Mesothelial cell of epicardium (in vitro differentiated cells): Measurements from ENCODE around the gene CDR2. TPM values are rescaled to one million over a fixed set of nuclear protein-coding genes. Genes with fewer than 3 reads are reported as not detected.

Experiments
- DNase-seq, 2 experiments: peaks; one replicate each; pipeline ENCODE4 v3.0.0; 2021; ENCODE audit warnings: low spot score in 2 of 2; ENCODE audit not compliant: unreplicated experiment in 2 of 2
- H3K27ac Mint-ChIP-seq: 2 replicates; pipeline ENCODE4 v1.8.0; 2021; ENCODE audit warnings: mixed read lengths
- H3K27me3 Mint-ChIP-seq: 2 replicates; pipeline ENCODE4 v1.8.0; 2021; ENCODE audit warnings: low read depth, mixed read lengths
- H3K36me3 Mint-ChIP-seq: 2 replicates; pipeline ENCODE4 v1.8.0; 2021; ENCODE audit warnings: mixed read lengths
- H3K4me1 Mint-ChIP-seq: 2 replicates; pipeline ENCODE4 v1.8.0; 2021; ENCODE audit warnings: mixed read lengths
- H3K4me3 Mint-ChIP-seq: 2 replicates; pipeline ENCODE4 v1.8.0; 2021; ENCODE audit warnings: mild to moderate bottlenecking, moderate library complexity, mixed read lengths
- H3K9me3 Mint-ChIP-seq: 2 replicates; pipeline ENCODE4 v1.8.0; 2021; ENCODE audit warnings: mixed read lengths
- CTCF ChIP-seq: fragments of 200-600 bp; sonication (generic); IDR thresholded peaks from one replicate; pipeline ENCODE4 v1.5.0; 2021; ENCODE audit warnings: antibody characterized with exemption; ENCODE audit not compliant: unreplicated experiment
- total RNA-seq: library from RNA; stranded (reverse); gene quantifications from 3 replicates; pipeline ENCODE4 v1.2.1, GENCODE V29; 2021

The CDR2 gene
- total RNA-seq, 1 donor from 2014 or later, result 33.0 TPM

- H3K4me1 Mint-ChIP-seq, result peaks cover 26% of the 10 kb centered on the region
- H3K27ac Mint-ChIP-seq, result peak overlapping the region; percentile 91
- H3K36me3 Mint-ChIP-seq, result peaks cover 6% of the 10 kb centered on the region
- H3K27me3 Mint-ChIP-seq, result no peaks in the 10 kb centered on the region
- DNase-seq, result no peak
- H3K4me3 Mint-ChIP-seq, result peak overlapping the region; percentile 6
- peaks cover 6% of the 10 kb centered on the region for H3K9me3 Mint-ChIP-seq
- no peak for TF ChIP-seq CTCF
These were observed 12.6 kb upstream of the CDR2 start for GRCh38 chr16:22386976-22387375.

GRCh38 chr16:22385196-22385595 is 10.8 kb upstream of the CDR2 start:
- Mint-ChIP-seq H3K27me3 (no peaks in the 10 kb centered on the region), H3K36me3 (peaks cover 6% of the 10 kb centered on the region), H3K4me1 (peaks cover 30% of the 10 kb centered on the region), H3K27ac (peak overlapping the region; percentile 78), H3K9me3 (peaks cover 6% of the 10 kb centered on the region), H3K4me3 (no peak overlapping the region)
- DNase-seq, result no peak
- TF ChIP-seq CTCF, result no peak

DNA sequence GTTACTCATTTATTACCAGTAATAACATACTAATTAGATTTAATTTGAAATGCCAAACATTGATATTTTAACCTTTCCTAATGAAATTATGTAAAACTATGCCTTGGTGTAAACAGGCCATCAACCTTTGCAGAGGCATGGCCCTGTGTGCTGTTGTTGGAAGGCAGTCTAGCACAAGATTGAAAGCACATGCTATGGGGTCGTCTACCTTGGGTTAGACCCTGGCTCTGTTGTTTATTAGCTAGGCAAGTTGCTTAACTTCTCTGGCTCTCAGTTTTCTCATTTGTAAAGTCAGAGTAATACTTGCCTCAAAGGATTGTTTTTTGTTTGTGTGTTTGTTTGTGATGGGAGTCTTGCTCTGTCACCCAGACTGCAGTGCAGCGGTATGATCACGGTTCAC is 9.4 kb upstream of the CDR2 start:
- no peaks in the 10 kb centered on the region for H3K36me3 Mint-ChIP-seq
- peaks cover 30% of the 10 kb centered on the region for H3K4me1 Mint-ChIP-seq
- no peak overlapping the region for H3K27ac Mint-ChIP-seq
- no peak overlapping the region for H3K4me3 Mint-ChIP-seq
- no peak for TF ChIP-seq CTCF
- no peaks in the 10 kb centered on the region for H3K27me3 Mint-ChIP-seq
- no peaks in the 10 kb centered on the region for H3K9me3 Mint-ChIP-seq
- DNase-seq, result no peak

DNA sequence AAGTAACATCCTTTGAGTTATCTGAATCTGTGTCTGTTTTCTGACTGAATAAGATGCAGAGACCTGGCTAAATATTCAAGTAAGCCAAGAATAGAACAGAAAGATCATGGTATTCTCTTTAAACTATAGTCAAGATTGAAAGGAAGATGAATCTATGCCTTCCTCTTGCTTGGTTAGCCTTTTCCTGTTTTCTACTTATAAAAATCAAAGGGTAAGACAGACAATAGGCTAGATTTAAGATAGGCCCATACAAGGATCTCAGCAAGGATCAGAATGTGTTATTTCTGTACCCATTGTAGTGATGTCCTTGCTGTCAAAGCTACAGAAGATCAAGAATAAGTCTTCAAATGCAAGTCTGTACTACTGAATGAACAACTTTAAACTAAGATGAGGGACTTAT is 7.0 kb upstream of the CDR2 start:
- no peak for TF ChIP-seq CTCF
- DNase-seq, result no peak
- no peaks in the 10 kb centered on the region for H3K36me3 Mint-ChIP-seq
- H3K27me3 Mint-ChIP-seq, result no peaks in the 10 kb centered on the region
- H3K27ac Mint-ChIP-seq, result no peak overlapping the region
- H3K4me1 Mint-ChIP-seq, result peaks cover 14% of the 10 kb centered on the region
- no peaks in the 10 kb centered on the region for H3K9me3 Mint-ChIP-seq
- H3K4me3 Mint-ChIP-seq, result no peak overlapping the region

DNA sequence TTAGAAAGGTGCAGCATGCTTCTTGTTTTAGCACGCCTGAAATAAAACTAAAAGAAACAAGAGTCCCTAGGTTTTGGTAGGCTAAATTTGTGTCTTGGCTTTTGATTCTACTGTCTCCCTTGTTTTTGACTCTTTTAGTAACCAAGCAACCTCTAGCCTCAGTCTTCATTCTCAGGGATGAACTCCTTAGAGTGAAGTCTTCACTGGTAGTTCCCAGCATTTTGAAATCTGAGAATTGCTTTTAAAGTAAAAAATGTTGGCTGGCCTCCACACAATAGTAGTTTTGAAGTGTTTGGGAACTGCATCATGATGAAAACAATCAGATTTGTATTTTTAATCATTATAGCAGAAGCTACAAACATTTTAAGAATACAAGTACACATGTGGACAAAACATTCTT is 6.1 kb upstream of the CDR2 start:
- no peak for TF ChIP-seq CTCF
- no peak overlapping the region for H3K27ac Mint-ChIP-seq
- no peak for DNase-seq
- no peaks in the 10 kb centered on the region for H3K9me3 Mint-ChIP-seq
- no peaks in the 10 kb centered on the region for H3K27me3 Mint-ChIP-seq
- H3K4me1 Mint-ChIP-seq, result peaks cover 10% of the 10 kb centered on the region
- no peak overlapping the region for H3K4me3 Mint-ChIP-seq
- H3K36me3 Mint-ChIP-seq, result no peaks in the 10 kb centered on the region

DNA sequence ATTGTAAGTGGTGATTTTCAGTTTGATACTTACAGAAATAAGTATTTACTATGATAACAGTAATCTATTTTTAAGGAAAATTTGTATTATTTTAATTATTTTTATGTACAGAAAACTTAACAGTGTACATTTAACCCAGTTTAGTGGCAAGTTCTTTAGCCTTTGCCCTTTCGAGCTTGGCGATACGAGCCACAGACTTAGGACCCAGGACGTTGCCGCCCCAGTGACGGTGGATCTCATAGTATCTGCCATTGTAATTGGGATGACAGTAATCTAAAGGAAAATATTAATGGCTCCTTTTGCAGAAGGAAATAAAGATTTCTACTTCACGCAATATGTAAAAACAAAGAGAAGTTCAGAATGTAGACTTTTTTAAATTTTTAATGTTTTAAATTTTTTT is 5.2 kb upstream of the CDR2 start:
- Mint-ChIP-seq H3K27me3 (no peaks in the 10 kb centered on the region), H3K4me3 (no peak overlapping the region), H3K4me1 (peaks cover 9% of the 10 kb centered on the region), H3K27ac (no peak overlapping the region), H3K36me3 (no peaks in the 10 kb centered on the region), H3K9me3 (no peaks in the 10 kb centered on the region)
- DNase-seq, result no peak
- TF ChIP-seq CTCF, result no peak
